K562 (cell line): ENCODE measurements around the gene ZNRF1. TPM values are rescaled to one million over a fixed set of nuclear protein-coding genes. Genes with fewer than 3 reads are reported as not detected.
A peak's percentile ranks its signal among the peaks of the same experiment; 100 is the strongest.

Experiments used
- ARID2 ChIP-seq: fragments of 450-650 bp; IDR thresholded peaks from 2 replicates; pipeline ENCODE4 v1.6.1; 2017; ENCODE audit warnings: antibody characterized with exemption, mild to moderate bottlenecking
- CREB1 ChIP-seq, 2 experiments: sonication (generic) in 1 of 2; formaldehyde crosslinking in 1 of 2; IDR thresholded peaks; 2 replicates each; pipeline versions ENCODE4 v1.6.1 to v1.8.0; 2012 to 2022; ENCODE audit warnings: inconsistent platforms in 1 of 2, mild to moderate bottlenecking in 1 of 2, missing genetic modification reagents in 1 of 2, moderate library complexity in 1 of 2
- CREM ChIP-seq: IDR thresholded peaks from 2 replicates; pipeline ENCODE4 v1.6.1; 2014; ENCODE audit warnings: antibody characterized with exemption, low read depth
- DACH1 ChIP-seq: fragments of 450-650 bp; IDR thresholded peaks from 2 replicates; pipeline ENCODE4 v1.6.1; 2018; ENCODE audit not compliant: partially characterized antibody
- EHMT2 ChIP-seq: fragments of 450-650 bp; IDR thresholded peaks from 2 replicates; pipeline ENCODE4 v1.6.1; 2018; ENCODE audit warnings: antibody characterized with exemption
- HCFC1 ChIP-seq: IDR thresholded peaks from 2 replicates; pipeline ENCODE4 v1.6.1; 2012; ENCODE audit warnings: low read depth, low read length, improper control_type of control experiment
- ILK ChIP-seq: fragments of 450-650 bp; IDR thresholded peaks from 2 replicates; pipeline ENCODE4 v1.6.1; 2016; ENCODE audit warnings: missing genetic modification characterization, low read depth, mild to moderate bottlenecking, missing compliant biosample characterization, moderate library complexity, borderline replicate concordance
- MAFG ChIP-seq: fragments of 450-650 bp; conservative IDR thresholded peaks from 2 replicates; pipeline ENCODE4 v1.6.1; 2016; ENCODE audit warnings: missing genetic modification characterization, missing compliant biosample characterization
- MTA2 ChIP-seq: fragments of 450-650 bp; IDR thresholded peaks from 2 replicates; pipeline ENCODE4 v1.6.1; 2016; ENCODE audit warnings: low read depth
- NRF1 ChIP-seq, 2 experiments: fragments of 450-650 bp; IDR thresholded peaks in 1 of 2; conservative IDR thresholded peaks in 1 of 2; 2 replicates each; pipeline ENCODE4 v1.6.1; 2014; ENCODE audit warnings: mild to moderate bottlenecking in 2 of 2
- PTBP1 ChIP-seq: fragments of 200-400 bp; formaldehyde crosslinking; IDR thresholded peaks from 2 replicates; pipeline ENCODE4 v1.6.1; 2017; ENCODE audit warnings: low read depth, low read length
- ZNF263 ChIP-seq: sonication (generic); formaldehyde crosslinking; IDR thresholded peaks from 2 replicates; pipeline ENCODE4 v1.8.0; 2022; ENCODE audit warnings: mild to moderate bottlenecking, missing genetic modification reagents, borderline replicate concordance
- ZNF354B ChIP-seq: fragments of 250-450 bp; sonication (Bioruptor Pico); IDR thresholded peaks from 2 replicates; pipeline ENCODE4 v1.4.0; 2020
- ZNF384 ChIP-seq: IDR thresholded peaks from 2 replicates; pipeline ENCODE4 v1.6.1; 2012; ENCODE audit warnings: low read depth, low read length, improper control_type of control experiment
- ZNF408 ChIP-seq: fragments of 250-450 bp; sonication (Bioruptor Pico); IDR thresholded peaks from 2 replicates; pipeline ENCODE4 v1.4.0; 2020; ENCODE audit warnings: low read depth, mild to moderate bottlenecking, moderate library complexity
- ZNF695 ChIP-seq: fragments of 450-650 bp; formaldehyde crosslinking; IDR thresholded peaks from 2 replicates; pipeline ENCODE4 v1.4.0; 2020; ENCODE audit warnings: mild to moderate bottlenecking, moderate library complexity
- polyA plus RNA-seq, 8 experiments: library from polyadenylated mRNA; depleted of rRNA in 4 of 8; stranded (reverse) in 5 of 8; unstranded in 3 of 8; fragments of >200 nt; fragmentation: Nextera tagmentation in 2 of 8; fragmentation: Illumina TruSeq in 1 of 8; extraction: Ambion mirVana in 2 of 8; extraction: Trizol in 1 of 8; gene quantifications; 2 replicates each; pipeline versions ENCODE4 v1.2.1 to v1.2.3, GENCODE V29; 2011 to 2014; ENCODE audit warnings: inconsistent platforms in 1 of 8, missing spikeins in 1 of 8
- total RNA-seq, 7 experiments: library from RNA; depleted of rRNA in 6 of 7; stranded (reverse); fragments of >200 nt in 6 of 7; fragmentation: Illumina TruSeq in 2 of 7; extraction: Trizol in 2 of 7; gene quantifications; 2 replicates each; pipeline versions ENCODE4 v1.2.1 to v1.2.3, GENCODE V29; 2011 to 2021; ENCODE audit warnings: low replicate concordance in 1 of 7
- TF ChIP-seq, protein P1 (sequence below): fragments of 450-650 bp; IDR thresholded peaks from 2 replicates; pipeline ENCODE4 v1.7.1; 2018; ENCODE audit warnings: mild to moderate bottlenecking, low read depth; ENCODE audit not compliant: partially characterized antibody
- TF ChIP-seq, protein P2 (sequence below): fragments of 250-450 bp; sonication (Bioruptor Pico); IDR thresholded peaks from 2 replicates; pipeline ENCODE4 v1.9.0; 2021; ENCODE audit warnings: mild to moderate bottlenecking
- TF ChIP-seq, protein P3 (sequence below): sonication (generic); formaldehyde crosslinking; IDR thresholded peaks from 2 replicates; pipeline ENCODE4 v1.9.0; 2022; ENCODE audit warnings: mild to moderate bottlenecking, missing genetic modification reagents
- TF ChIP-seq, protein P4 (sequence below): fragments of 200-800 bp; sonication (Bioruptor generic); IDR thresholded peaks from 2 replicates; pipeline ENCODE4 v1.6.1; 2016; ENCODE audit warnings: missing genetic modification characterization, missing compliant biosample characterization

The ZNRF1 gene
- total and polyA plus RNA-seq, 9 of the 15 experiments (the other 6 are each of a cell fraction or from before 2014, with no cell fraction given), result 9.5 to 37.7 (median 20.0) TPM

DNA sequence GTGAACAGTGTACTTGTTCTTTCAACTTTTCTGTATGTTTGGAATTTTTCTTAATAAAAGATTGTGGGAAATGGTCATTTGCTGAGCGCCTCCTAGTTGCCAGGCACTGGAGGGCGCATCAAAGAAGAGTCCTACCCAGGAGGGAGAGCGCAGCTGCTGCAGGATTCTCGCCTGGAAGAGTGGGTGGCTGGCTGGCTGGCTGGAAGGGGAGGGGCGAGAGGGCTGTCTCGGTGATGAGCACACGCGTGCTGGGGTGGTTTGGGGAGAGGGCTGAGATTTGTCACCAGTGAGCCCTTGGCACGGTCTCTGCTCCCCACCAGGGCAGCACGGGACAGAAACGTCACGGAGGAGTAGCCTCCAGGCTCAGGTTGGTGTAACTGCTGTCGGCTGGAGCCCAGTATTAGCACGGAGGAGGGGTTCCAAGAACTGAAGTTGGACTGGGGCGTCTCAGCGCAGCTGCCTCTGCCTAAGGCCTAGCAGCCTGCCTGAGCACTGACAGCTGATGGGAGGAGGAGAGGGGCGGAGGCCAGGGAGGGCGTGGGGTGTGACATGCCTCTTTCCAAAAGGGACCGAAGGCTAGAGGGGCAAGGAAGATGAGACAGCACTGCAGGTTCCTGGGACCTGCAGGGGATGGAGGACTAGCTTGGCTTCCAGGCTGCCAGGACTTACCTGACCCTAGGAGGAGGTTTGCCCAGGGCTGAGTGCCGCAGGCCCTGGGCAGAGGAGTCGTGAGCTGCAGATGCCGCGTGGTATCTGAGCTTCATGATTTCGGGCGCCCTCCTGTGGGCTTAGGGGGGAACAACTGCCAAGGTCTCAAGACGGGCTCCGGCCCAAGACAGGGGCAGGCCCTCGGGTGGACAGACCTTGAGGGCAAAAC lies 112.1 kb downstream of the ZNRF1 start (continued):
- TF ChIP-seq, protein P1, sequence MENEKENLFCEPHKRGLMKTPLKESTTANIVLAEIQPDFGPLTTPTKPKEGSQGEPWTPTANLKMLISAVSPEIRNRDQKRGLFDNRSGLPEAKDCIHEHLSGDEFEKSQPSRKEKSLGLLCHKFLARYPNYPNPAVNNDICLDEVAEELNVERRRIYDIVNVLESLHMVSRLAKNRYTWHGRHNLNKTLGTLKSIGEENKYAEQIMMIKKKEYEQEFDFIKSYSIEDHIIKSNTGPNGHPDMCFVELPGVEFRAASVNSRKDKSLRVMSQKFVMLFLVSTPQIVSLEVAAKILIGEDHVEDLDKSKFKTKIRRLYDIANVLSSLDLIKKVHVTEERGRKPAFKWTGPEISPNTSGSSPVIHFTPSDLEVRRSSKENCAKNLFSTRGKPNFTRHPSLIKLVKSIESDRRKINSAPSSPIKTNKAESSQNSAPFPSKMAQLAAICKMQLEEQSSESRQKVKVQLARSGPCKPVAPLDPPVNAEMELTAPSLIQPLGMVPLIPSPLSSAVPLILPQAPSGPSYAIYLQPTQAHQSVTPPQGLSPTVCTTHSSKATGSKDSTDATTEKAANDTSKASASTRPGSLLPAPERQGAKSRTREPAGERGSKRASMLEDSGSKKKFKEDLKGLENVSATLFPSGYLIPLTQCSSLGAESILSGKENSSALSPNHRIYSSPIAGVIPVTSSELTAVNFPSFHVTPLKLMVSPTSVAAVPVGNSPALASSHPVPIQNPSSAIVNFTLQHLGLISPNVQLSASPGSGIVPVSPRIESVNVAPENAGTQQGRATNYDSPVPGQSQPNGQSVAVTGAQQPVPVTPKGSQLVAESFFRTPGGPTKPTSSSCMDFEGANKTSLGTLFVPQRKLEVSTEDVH, result peak; percentile 62
- no peak for TF ChIP-seq MAFG (tag)
- TF ChIP-seq, protein P2, sequence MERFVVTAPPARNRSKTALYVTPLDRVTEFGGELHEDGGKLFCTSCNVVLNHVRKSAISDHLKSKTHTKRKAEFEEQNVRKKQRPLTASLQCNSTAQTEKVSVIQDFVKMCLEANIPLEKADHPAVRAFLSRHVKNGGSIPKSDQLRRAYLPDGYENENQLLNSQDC (CRISPR knock-in tag), result no peak
- no peak for TF ChIP-seq EHMT2
- peak; percentile 53 for TF ChIP-seq ZNF384
- TF ChIP-seq, protein P3, sequence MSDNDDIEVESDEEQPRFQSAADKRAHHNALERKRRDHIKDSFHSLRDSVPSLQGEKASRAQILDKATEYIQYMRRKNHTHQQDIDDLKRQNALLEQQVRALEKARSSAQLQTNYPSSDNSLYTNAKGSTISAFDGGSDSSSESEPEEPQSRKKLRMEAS (CRISPR knock-in tag), result peak; percentile 92
- peak; percentile 55 for TF ChIP-seq NRF1 (conservative IDR thresholded peaks at IDR 0.05 in 1 of 2, IDR thresholded peaks at IDR 0.05 in 1 of 2)
- no peak for TF ChIP-seq ILK (tag)
- TF ChIP-seq HCFC1, result peak; percentile 36; the same call in 1 of the 2 replicates
- peak; percentile 31 for TF ChIP-seq CREM
- peak; percentile 69 for TF ChIP-seq ZNF263
- TF ChIP-seq ZNF695 (CRISPR knock-in tag), result no peak
- TF ChIP-seq ZNF354B (CRISPR knock-in tag), result no peak
- TF ChIP-seq ZNF408 (CRISPR knock-in tag), result no peak
- TF ChIP-seq MTA2, result no peak
- peak; percentile 91 for TF ChIP-seq ARID2
- peak; percentile 76 for TF ChIP-seq DACH1
- TF ChIP-seq, protein P4, sequence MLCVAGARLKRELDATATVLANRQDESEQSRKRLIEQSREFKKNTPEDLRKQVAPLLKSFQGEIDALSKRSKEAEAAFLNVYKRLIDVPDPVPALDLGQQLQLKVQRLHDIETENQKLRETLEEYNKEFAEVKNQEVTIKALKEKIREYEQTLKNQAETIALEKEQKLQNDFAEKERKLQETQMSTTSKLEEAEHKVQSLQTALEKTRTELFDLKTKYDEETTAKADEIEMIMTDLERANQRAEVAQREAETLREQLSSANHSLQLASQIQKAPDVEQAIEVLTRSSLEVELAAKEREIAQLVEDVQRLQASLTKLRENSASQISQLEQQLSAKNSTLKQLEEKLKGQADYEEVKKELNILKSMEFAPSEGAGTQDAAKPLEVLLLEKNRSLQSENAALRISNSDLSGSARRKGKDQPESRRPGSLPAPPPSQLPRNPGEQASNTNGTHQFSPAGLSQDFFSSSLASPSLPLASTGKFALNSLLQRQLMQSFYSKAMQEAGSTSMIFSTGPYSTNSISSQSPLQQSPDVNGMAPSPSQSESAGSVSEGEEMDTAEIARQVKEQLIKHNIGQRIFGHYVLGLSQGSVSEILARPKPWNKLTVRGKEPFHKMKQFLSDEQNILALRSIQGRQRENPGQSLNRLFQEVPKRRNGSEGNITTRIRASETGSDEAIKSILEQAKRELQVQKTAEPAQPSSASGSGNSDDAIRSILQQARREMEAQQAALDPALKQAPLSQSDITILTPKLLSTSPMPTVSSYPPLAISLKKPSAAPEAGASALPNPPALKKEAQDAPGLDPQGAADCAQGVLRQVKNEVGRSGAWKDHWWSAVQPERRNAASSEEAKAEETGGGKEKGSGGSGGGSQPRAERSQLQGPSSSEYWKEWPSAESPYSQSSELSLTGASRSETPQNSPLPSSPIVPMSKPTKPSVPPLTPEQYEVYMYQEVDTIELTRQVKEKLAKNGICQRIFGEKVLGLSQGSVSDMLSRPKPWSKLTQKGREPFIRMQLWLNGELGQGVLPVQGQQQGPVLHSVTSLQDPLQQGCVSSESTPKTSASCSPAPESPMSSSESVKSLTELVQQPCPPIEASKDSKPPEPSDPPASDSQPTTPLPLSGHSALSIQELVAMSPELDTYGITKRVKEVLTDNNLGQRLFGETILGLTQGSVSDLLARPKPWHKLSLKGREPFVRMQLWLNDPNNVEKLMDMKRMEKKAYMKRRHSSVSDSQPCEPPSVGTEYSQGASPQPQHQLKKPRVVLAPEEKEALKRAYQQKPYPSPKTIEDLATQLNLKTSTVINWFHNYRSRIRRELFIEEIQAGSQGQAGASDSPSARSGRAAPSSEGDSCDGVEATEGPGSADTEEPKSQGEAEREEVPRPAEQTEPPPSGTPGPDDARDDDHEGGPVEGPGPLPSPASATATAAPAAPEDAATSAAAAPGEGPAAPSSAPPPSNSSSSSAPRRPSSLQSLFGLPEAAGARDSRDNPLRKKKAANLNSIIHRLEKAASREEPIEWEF (CRISPR knock-in tag), result no peak
- TF ChIP-seq CREB1 (IDR thresholded peaks at IDR 0.05), result no peak
- TF ChIP-seq CREB1 (CRISPR knock-in tag; IDR thresholded peaks at IDR 0.05), result 0 out of 2 replicates have a peak, but pooled peaks have one; percentile 35
- no peak for TF ChIP-seq PTBP1
